ENCODE measurements around the gene GNPTAB. TPM values are rescaled to one million over a fixed set of nuclear protein-coding genes. Genes with fewer than 3 reads are reported as not detected.

GNPTAB gene
- total RNA-seq, 2 experiments from 2014 or later = 20.4 to 24.0 TPM

DNA sequence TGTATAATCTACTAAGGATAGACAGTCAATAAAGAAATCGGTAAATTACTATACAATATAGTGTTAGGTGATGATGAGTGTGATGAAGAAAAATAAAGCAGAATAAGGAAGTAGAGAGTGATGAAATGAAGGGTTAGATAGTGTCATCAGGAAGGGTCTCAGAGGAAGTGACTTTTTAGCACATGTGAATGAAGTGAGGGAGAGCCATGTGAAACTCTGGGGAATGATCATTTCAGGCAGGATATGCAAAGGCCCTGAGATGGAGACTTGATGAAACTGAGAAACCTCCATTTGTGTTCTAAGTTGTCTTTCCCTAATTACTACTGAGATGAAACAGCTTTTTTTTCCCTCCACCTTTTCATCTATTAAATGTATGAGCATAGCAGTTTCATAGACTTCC is 19.4 kb upstream of the GNPTAB start:
- no peaks in the 10 kb centered on the region for H3K9me3 Mint-ChIP-seq (ENCODE audit: low read depth)
- DNase-seq (no peak), ATAC-seq (peak; percentile 49)

DNA sequence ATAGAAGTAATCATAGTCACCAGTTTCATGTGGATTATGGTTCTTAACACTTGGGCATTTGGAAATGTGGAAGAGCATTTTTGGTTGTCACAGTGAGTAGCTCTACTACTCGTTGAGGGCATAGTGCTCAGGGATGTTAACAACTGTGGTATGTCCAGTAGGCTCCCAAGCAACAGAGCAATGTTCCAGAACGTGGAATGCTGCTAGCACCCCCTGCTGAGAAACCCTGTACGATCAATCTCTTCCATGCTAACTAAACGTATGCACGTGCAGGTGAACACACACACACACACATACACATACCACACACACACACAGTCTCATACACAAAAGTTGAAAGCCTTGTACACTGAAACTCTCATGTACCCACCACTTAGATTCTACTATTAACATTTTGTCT is 16.6 kb upstream of the GNPTAB start:
- no peak for ATAC-seq
- ChIA-PET CTCF (interaction anchor here (1.3 to 1.9 kb wide), 2 partner anchors 54 to 74 kb away, joined by 3 to 4 read pairs; no protein-coding TSS in a partner anchor), POLR2A (no interaction called here)
- H3K4me1 Mint-ChIP-seq = peaks cover 9% of the 10 kb centered on the region
- no peaks in the 10 kb centered on the region for H3K27me3 Mint-ChIP-seq
- no peak overlapping the region for H3K27ac Mint-ChIP-seq
- H3K4me3 Mint-ChIP-seq = no peak overlapping the region
- H3K36me3 Mint-ChIP-seq (ENCODE audit: low read depth) = no peaks in the 10 kb centered on the region
- intact Hi-C loops (cut with DNase I, micrococcal nuclease) = no loop called here
- no peak for DNase-seq
- no peaks in the 10 kb centered on the region for H3K9me3 Mint-ChIP-seq (ENCODE audit: low read depth)

More for the DNA sequence above, 19.4 kb upstream of the GNPTAB start:
- intact Hi-C loops (cut with DNase I, micrococcal nuclease) = no loop called here
- CTCF ChIA-PET = interaction anchor here (1.3 kb wide), 1 partner anchor 12 kb away, joined by 3 read pairs; no protein-coding TSS in a partner anchor
- Mint-ChIP-seq H3K36me3 (ENCODE audit: low read depth) (no peaks in the 10 kb centered on the region), H3K4me3 (no peak overlapping the region), H3K27ac (no peak overlapping the region), H3K27me3 (no peaks in the 10 kb centered on the region), H3K4me1 (peaks cover 9% of the 10 kb centered on the region)
- POLR2A ChIA-PET = no interaction called here

DNA sequence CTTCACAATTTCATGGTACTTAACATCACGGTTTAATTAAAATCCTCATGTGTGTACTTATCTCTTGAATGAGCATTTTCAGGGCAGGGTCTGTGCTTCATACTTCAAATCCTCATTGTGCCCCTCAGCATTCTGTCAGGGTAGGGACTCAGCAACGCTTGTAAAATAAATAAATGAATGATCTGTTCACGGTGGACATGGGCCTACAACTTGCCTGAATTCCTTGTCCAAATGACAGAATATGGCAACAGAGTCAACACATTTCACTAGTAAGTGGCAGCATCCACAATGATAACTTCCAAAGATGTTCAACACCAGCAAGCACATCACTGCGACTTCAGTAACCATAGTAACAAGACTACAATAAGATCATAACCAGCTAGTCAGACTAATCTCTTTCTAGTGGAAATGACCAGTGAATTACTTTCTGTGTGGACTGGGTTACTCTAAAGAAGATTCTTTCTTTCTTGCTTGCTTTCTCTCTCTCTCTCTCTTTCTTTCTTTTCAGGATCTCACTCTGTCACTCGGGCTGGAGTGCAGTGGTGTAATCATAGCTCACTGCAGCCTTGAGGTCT is 14.5 kb upstream of the GNPTAB start:
- no peak for DNase-seq
- H3K9me3 Mint-ChIP-seq (ENCODE audit: low read depth) = no peaks in the 10 kb centered on the region
- no peaks in the 10 kb centered on the region for H3K27me3 Mint-ChIP-seq
- H3K36me3 Mint-ChIP-seq (ENCODE audit: low read depth) = no peaks in the 10 kb centered on the region
- no peak overlapping the region for H3K4me3 Mint-ChIP-seq
- CTCF ChIA-PET = interaction anchor here (0.7 to 1.2 kb wide), 3 partner anchors 71 to 294 kb away, joined by 3 read pairs; no protein-coding TSS in a partner anchor
- no peak for ATAC-seq
- POLR2A ChIA-PET = interaction anchor here (0.6 to 0.7 kb wide), 2 partner anchors 93 to 475 kb away, joined by 3 to 5 read pairs; no protein-coding TSS in a partner anchor
- intact Hi-C loops (cut with DNase I, micrococcal nuclease) = no loop called here
- no peak overlapping the region for H3K27ac Mint-ChIP-seq
- H3K4me1 Mint-ChIP-seq = peaks cover 3% of the 10 kb centered on the region

DNA sequence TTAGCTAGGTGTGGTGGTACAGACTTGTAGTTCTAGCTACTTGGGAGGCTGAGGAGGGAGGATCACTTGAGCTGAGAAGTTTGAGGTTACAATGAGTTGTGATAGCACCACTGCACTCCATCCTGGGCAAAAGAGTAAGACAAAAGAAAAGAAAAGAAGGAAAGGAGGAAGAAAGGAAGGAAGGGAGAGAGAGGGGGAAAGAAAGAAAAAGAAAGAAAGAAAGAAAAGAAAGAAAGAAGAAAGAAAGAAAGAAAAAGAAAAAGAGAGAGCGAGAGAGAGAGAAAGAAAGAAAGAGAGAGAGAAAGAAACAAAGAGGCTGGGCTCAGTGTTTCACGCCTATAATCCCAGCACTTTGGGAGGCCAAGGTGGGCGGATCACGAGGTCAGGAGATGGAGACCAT is 10.3 kb upstream of the GNPTAB start:
- Mint-ChIP-seq H3K4me1 (peaks cover 7% of the 10 kb centered on the region), H3K27ac (no peak overlapping the region), H3K9me3 (ENCODE audit: low read depth) (no peaks in the 10 kb centered on the region), H3K36me3 (ENCODE audit: low read depth) (no peaks in the 10 kb centered on the region), H3K4me3 (no peak overlapping the region), H3K27me3 (no peaks in the 10 kb centered on the region)
- POLR2A ChIA-PET = no interaction called here
- ATAC-seq = no peak
- intact Hi-C loops (cut with DNase I, micrococcal nuclease) = loop anchor here in 1 of 2 experiments (5.0 kb wide), 1 partner anchor 349 kb away; no protein-coding TSS in a partner anchor
- CTCF ChIA-PET = interaction anchor here (0.6 to 18.6 kb wide), 11 partner anchors 11 to 1336 kb away, joined by 3 to 280 read pairs (median 3); partner anchors contain the start of gene GNPTAB
- no peak for DNase-seq

DNA sequence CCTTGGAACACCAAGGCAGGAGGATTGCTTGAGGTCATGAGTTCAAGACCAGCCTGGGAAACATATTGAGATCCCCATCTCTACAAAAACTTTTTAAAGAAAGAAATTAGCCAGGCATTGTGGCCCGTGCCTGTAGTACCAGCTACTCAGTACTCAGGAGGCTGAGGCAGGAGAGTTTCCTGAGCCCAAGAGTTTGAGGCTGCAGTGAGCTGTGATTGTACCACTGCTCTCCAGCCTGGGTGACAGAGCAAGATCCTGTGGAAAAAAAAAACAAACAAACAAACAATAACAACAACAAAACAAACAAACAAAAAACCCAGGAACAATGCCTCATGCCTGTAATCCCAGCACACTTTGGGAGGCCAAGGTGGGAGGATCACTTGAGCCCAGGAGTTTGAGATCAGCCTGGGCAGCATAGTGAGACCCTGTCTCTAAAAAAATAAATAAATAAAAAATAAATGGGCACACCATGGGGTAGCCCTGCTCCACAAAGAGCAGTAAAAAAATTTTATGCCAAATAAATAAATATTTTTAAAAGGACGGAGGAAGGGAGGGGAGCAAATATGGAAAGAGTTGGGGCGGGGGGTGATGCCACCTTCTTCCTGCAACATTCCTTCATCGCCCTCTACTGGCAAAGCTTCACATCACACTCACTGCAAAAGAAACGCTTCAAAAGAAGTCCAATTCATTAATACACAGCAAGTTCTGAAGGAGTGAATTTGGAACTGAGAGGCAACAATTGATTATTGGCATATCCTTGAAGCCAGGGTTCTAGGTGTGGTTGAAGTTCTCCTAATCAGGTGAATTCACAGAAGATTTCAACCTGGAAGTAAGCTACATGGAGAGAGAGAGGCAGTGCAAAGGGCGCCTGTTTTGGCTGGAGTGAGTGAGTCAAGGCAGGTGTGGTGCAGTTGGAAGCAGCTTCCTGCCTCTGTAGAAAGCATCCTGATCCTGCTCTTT is 8.8 kb upstream of the GNPTAB start:
- no peak overlapping the region for H3K27ac Mint-ChIP-seq
- no peaks in the 10 kb centered on the region for H3K36me3 Mint-ChIP-seq (ENCODE audit: low read depth)
- intact Hi-C loops (cut with DNase I, micrococcal nuclease) = loop anchor here (1.0 to 10.0 kb wide), 6 partner anchors 8 to 435 kb away; partner anchors contain the start of gene ARL1 (in 1 of the 2)
- POLR2A ChIA-PET = interaction anchor here (0.6 kb wide), 1 partner anchor 439 kb away, joined by 4 read pairs; no protein-coding TSS in a partner anchor
- DNase-seq (peak; percentile 81), ATAC-seq (peak; percentile 76)
- H3K4me3 Mint-ChIP-seq = no peak overlapping the region
- CTCF ChIA-PET = interaction anchor here (0.6 to 18.6 kb wide), 29 partner anchors 9 to 429 kb away, joined by 3 to 280 read pairs (median 4); partner anchors contain the start of gene GNPTAB
- H3K9me3 Mint-ChIP-seq (ENCODE audit: low read depth) = no peaks in the 10 kb centered on the region
- H3K4me1 Mint-ChIP-seq = peaks cover 7% of the 10 kb centered on the region
- H3K27me3 Mint-ChIP-seq = no peaks in the 10 kb centered on the region

DNA sequence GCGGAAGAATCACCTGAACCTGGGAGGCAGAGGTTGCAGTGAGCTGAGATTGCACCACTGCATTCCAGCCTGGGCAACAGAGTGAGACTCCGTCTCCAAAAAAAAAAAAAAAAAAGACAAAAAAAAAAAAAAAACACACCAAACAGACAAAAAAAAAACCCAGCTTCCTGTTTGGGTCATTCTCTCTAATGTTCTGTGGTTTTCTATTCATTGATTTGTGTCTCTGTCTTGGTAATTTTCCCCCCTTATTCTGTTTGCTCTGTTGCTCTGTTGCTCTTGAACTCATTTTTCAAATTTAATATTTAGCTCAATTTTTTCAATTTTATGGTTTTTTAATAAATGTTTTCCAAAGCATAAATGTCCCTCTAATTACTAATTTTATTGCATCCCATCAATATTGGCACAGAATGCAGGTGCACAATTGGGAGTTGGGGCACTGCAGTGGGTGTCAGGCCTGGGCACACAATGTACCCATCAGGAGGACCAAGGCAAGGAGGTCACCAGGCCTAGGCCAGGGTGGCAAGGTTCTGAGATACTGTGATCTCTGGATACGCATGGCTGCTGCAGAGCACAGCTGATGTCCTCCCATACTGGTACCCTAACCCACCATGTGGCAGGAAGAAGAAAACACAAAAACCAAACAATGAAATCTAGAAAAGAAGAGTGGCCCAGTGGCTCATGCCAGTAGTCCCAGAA is 8.0 kb upstream of the GNPTAB start:
- POLR2A ChIA-PET = interaction anchor here (0.6 kb wide), 1 partner anchor 438 kb away, joined by 4 read pairs; no protein-coding TSS in a partner anchor
- no peak for DNase-seq

DNA sequence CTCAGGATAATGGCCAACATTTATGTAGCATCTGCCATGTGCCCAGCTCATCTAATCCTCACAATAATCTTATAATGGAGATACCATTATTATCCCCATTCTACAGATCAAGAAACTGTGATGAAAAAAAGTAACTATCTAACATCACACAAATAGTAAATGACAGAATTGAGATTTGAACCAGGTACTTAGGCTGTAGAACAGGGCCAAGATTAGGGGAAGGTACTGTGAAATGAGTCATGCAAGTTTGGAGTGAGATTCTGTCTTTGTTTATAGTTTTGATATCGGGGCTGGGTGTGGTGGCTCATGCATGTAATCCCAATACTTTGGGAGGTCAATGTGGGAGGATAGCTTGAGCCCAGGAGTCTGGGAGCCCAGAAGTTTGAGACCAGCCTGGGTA is 1.3 kb upstream of the GNPTAB start:
- H3K4me1 Mint-ChIP-seq = peaks cover 31% of the 10 kb centered on the region
- ATAC-seq = no peak
- H3K4me3 Mint-ChIP-seq = no peak overlapping the region
- intact Hi-C loops (cut with DNase I, micrococcal nuclease) = loop anchor here (5.0 to 10.0 kb wide), 4 partner anchors 45 to 427 kb away; partner anchors contain the start of genes ARL1 (in 1 of the 2), DRAM1 (in 1 of the 2) and WASHC3 (in 1 of the 2)
- no peak for DNase-seq
- no peaks in the 10 kb centered on the region for H3K9me3 Mint-ChIP-seq (ENCODE audit: low read depth)
- H3K36me3 Mint-ChIP-seq (ENCODE audit: low read depth) = no peaks in the 10 kb centered on the region
- H3K27me3 Mint-ChIP-seq = no peaks in the 10 kb centered on the region
- ChIA-PET CTCF (interaction anchor here (0.8 to 18.6 kb wide), 8 partner anchors 8 to 87 kb away, joined by 3 to 280 read pairs (median 16); no protein-coding TSS in a partner anchor), POLR2A (no interaction called here)
- no peak overlapping the region for H3K27ac Mint-ChIP-seq

More for the DNA sequence above, 8.0 kb upstream of the GNPTAB start:
- no peaks in the 10 kb centered on the region for H3K36me3 Mint-ChIP-seq (ENCODE audit: low read depth)
- H3K9me3 Mint-ChIP-seq (ENCODE audit: low read depth) = no peaks in the 10 kb centered on the region
- H3K4me1 Mint-ChIP-seq = peaks cover 7% of the 10 kb centered on the region
- intact Hi-C loops (cut with DNase I, micrococcal nuclease) = loop anchor here (1.0 to 10.0 kb wide), 5 partner anchors 7 to 434 kb away; partner anchors contain the start of gene ARL1 (in 1 of the 2)
- no peaks in the 10 kb centered on the region for H3K27me3 Mint-ChIP-seq
- no peak overlapping the region for H3K27ac Mint-ChIP-seq
- H3K4me3 Mint-ChIP-seq = no peak overlapping the region
- peak; percentile 33 for ATAC-seq
- CTCF ChIA-PET = interaction anchor here (0.6 to 18.6 kb wide), 14 partner anchors 9 to 629 kb away, joined by 3 to 280 read pairs (median 11); partner anchors contain the start of genes GNPTAB and SLC5A8

DNA sequence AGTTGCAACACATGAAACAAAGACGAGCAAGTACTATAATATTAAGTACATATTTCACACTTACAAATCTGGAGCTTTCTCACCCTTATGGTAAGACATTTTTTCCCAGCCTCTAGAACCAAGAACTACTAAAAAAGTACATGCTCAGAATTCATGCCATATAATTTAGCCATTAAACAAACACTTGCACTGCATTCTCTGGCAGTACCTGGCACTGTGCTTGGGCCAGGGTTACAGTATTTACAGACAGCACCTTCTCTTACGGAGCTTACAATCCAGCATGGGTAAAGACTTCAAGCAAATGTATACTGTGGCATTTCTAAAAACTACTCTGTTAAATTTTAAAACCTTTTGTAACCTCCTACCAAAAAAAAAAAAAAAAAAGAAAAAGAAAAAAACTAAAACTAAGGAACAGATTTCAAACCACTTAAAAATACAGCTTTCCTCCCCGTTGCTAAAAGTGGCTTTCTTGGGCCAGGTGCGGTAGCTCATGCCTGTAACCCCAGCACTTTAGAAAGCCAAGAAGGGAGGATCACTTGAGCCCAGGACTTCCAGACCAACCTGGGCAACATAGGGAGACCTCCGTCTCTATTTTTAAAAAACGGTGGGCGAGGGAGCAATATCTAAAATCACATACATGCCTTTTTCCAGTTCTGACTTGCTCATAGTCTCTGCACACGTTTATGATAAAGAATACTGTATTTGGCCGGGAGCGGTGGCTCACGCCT is 956 bp downstream of the GNPTAB start:
- no peaks in the 10 kb centered on the region for H3K27me3 Mint-ChIP-seq
- no peaks in the 10 kb centered on the region for H3K36me3 Mint-ChIP-seq (ENCODE audit: low read depth)
- peaks cover 50% of the 10 kb centered on the region for H3K4me1 Mint-ChIP-seq
- H3K9me3 Mint-ChIP-seq (ENCODE audit: low read depth) = no peaks in the 10 kb centered on the region
- intact Hi-C loops (cut with DNase I, micrococcal nuclease) = loop anchor here (1.0 to 10.0 kb wide), 9 partner anchors 11 to 425 kb away; partner anchors contain the start of genes ARL1 (in 2 of the 2), DRAM1 (in 2 of the 2), NUP37 (in 1 of the 2) and PARPBP (in 1 of the 2)
- ATAC-seq (no peak), DNase-seq (no peak)
- ChIA-PET CTCF (interaction anchor here (0.5 to 18.6 kb wide), 21 partner anchors 9 to 952 kb away, joined by 3 to 280 read pairs (median 4); partner anchors contain the start of gene ARL1), POLR2A (interaction anchor here (0.6 to 1.0 kb wide), 3 partner anchors 9 to 72 kb away, joined by 3 to 5 read pairs (median 3); no protein-coding TSS in a partner anchor)
- peak overlapping the region; percentile 95 for H3K4me3 Mint-ChIP-seq
- peak overlapping the region; percentile 91 for H3K27ac Mint-ChIP-seq

DNA sequence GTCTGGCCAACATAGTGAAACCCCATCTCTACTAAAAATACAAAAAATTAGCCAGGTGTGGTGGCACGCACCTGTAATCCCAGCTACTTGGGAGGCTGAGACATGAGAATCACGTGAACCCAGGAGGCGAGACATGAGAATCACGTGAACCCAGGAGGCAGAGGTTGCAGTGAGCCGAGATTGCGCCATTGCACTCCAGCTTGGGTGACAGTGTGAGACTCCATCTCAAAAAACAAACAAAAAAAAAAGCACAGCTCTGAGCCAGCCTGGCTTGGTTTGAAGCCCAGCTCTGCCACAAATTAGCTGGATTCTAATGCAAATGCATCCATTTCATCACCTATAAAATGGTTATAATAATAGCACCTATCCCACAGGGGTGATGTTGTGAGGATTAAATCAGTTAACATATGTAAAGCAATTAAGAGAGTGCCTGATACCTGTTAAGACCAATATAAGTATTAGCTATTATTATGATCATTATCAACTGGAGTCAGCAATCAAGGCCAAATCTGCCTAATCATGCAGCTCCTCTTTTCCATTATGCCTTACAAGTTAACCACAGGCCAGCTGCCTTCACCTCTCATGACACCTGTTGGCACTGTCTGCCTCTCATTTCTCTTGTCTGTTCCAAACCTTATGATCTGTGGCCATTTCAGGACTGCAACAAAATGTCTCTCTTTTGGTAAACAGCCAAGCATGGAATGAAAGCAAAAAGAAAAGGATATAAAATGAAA is 2.1 kb downstream of the GNPTAB start:
- POLR2A ChIA-PET = no interaction called here

More for the DNA sequence above, 2.1 kb downstream of the GNPTAB start:
- Mint-ChIP-seq H3K27ac (no peak overlapping the region), H3K4me1 (peaks cover 58% of the 10 kb centered on the region), H3K27me3 (no peaks in the 10 kb centered on the region), H3K9me3 (ENCODE audit: low read depth) (no peaks in the 10 kb centered on the region), H3K36me3 (ENCODE audit: low read depth) (no peaks in the 10 kb centered on the region), H3K4me3 (peak overlapping the region; percentile 95)
- DNase-seq = no peak
- intact Hi-C loops (cut with DNase I, micrococcal nuclease) = no loop called here
- ATAC-seq = no peak
- CTCF ChIA-PET = interaction anchor here (0.7 to 18.6 kb wide), 12 partner anchors 11 to 69 kb away, joined by 3 to 280 read pairs (median 4); no protein-coding TSS in a partner anchor

All from activated CD4-positive, alpha-beta T cell treated with anti-CD3 and anti-CD28 coated beads for 36 hours (primary cell).